ENCODE results near the gene ZNF385B. TPM values are rescaled to one million over a fixed set of nuclear protein-coding genes. Genes with fewer than 3 reads are reported as not detected.

Gene ZNF385B
- total RNA-seq, 1 donor from 2014 or later, result not detected

DNA sequence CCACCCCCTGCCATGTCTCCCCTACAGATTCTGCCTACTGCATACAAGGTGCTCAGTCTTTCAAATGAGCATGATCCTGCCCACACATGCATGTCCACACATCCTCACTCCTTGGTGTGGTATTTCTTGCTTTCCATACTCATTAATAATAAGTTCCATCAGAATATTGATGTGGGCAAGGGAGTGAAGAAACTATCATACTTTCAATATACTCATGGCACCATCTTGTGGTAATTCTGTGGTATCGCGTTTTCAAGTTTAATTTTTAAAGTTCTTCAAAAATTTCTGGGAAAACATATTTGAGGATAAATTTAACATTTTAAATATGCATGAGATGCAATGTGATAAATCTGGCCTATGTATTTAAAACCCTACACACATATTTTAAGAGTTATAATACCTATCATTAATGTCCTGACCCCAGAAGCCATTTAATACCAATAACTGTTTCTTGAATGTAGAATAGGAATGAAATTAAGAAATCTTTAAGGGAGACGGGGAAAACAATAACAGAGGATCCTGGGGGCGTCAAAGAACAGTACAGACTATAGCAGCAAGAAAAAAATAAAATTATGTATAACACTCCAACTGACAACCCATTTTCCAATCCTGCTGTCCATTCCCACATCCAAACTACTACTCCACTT, 110.1 kb downstream of the ZNF385B start:
- DNase-seq (ENCODE audit: extremely low read depth, low read depth, low spot score), result no peak

- no peak for DNase-seq (ENCODE audit: extremely low read depth, low read depth, low spot score)
These were observed 112.2 kb downstream of the ZNF385B start for GRCh38 chr2:179749210-179749609.

DNA sequence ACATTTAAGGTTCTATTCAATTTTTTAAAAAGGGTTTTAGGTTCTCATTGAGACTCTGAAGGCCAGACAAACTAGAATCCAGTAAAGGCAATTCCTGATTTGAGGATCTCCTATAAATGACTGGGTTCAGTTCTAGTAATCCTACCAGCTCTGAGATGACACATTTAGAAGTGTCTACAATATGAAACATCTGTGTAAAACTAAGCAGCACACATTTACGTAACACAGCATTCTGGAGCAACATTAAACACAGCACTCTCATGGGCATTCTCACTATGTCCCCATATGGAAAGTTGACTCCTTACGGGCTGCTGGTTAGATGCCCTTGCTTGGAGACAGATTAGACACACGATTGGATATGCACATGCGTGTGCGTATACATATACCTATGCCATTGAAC, 114.4 kb downstream of the ZNF385B start:
- no peak for DNase-seq (ENCODE audit: extremely low read depth, low read depth, low spot score)

GRCh38 chr2:179745635-179746256, 115.7 kb downstream of the ZNF385B start:
- DNase-seq (ENCODE audit: extremely low read depth, low read depth, low spot score), result no peak

DNA sequence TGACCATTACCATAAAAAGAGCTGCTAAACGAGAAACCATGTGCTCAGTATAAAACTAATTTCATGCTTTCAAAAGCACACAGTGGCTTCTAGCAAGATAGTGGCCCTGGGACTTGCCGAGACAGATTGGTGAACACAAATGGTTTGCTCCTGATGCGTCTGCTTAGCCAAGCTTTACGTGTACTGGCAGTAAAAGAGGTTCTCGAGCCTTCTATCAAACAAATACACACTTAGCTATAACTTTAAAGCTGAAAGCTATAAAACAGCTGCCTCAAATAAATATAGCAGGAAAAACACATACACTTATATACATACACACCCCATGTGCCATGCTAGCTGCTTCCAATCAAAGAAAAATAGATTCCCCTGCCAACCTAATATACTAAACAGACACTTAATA, 117.0 kb downstream of the ZNF385B start:
- no peak for DNase-seq (ENCODE audit: extremely low read depth, low read depth, low spot score)

DNA sequence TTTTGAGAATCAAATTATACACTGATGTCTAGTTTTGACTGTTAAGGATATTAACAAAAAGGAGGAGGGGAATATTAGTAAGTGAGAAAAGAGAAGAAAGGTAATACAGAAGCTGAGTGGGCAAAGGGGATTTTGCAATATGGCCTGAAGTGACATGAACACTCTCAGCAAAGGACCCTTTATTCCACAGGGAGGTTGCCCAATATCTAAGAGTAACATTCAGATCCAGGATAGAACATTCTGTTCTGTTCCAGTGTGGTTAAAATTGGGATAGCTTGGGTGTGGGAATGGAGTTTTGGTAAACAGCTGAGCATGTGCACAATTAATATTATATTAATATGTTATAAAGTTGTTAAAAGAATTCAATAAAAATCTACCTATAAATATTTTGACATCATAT, 120.1 kb downstream of the ZNF385B start:
- DNase-seq (ENCODE audit: extremely low read depth, low read depth, low spot score), result no peak

GRCh38 chr2:179729966-179730365, 131.4 kb downstream of the ZNF385B start:
- no peak for DNase-seq (ENCODE audit: extremely low read depth, low read depth, low spot score)

DNA sequence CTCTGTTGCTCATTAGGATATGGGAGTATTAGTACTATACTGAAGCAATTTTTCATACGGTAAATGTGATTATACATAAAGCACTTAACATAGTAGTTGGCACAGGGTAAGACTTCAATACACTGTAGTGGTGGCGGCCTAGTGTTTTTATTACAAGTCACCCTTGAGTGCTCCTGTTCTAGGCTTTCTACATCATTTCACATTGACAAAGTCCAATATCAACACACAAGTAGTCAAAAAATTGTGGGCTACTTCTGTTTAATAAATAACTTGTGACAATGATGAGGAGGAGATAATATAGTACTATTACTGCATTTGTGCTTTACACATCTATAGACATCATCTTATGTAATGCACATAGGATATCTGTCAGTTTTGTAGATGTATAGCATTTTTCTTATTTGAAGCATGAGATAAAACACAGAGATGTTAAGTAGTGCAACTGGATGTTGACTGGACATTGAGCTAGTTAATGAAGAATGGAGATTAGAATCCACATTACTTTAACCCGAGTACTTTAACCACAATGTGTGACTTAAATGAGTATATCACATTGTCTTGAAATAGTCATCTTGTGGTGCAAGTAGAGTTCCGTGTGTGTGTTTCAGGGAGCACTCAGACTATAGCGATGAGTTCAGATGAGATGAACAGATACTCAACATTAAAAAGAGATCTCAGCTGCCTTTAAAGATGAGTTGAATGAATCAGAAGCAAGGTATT, 134.8 kb downstream of the ZNF385B start:
- no peak for DNase-seq (ENCODE audit: extremely low read depth, low read depth, low spot score)

GRCh38 chr2:179724403-179724802, 137.0 kb downstream of the ZNF385B start:
- DNase-seq (ENCODE audit: extremely low read depth, low read depth, low spot score), result no peak

GRCh38 chr2:179720173-179720772, 141.1 kb downstream of the ZNF385B start:
- DNase-seq (ENCODE audit: extremely low read depth, low read depth, low spot score), result no peak

- no peak for DNase-seq (ENCODE audit: extremely low read depth, low read depth, low spot score)
These were observed 145.5 kb downstream of the ZNF385B start for GRCh38 chr2:179715871-179716270.

GRCh38 chr2:179715196-179715595, 146.2 kb downstream of the ZNF385B start:
- DNase-seq (ENCODE audit: extremely low read depth, low read depth, low spot score), result no peak

DNA sequence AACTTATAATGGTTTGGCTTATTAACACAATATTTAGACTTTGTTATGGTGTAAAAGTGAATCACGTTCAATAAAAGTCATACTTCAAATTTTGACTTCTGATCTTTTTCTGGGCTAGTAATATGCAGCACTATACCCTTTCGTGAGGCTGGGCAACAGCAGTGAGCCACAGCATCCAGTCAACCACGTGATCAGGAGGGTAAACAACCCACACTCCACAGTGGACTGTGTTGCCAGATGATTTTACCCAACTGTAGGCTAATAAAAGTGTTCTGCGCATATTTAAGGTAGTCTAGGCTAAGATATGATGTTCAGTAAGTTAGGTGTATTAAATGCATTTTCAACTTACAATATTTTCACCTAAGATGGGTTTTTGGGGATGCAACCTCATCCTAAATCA, 148.6 kb downstream of the ZNF385B start:
- no peak for DNase-seq (ENCODE audit: extremely low read depth, low read depth, low spot score)

DNA sequence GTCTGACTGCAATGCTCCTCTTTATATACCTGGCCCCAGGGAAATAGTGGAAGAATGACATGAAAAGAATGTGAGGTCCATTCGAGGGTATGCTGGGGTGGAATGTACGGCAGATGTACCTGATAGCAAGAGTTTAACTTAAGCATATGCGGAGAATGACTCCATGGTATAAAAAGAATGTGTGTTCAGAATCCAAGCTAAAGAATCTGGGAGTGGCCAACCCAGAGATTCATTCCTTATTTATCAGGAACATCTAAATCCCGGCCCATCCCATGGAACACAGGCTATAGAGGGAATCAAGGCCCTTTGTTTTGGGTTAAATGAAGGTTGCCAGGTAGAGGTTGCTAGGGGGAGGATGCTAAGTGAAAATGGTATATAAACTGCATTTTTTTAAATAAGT, 150.0 kb downstream of the ZNF385B start:
- no peak for DNase-seq (ENCODE audit: extremely low read depth, low read depth, low spot score)

GRCh38 chr2:179703702-179704101, 157.7 kb downstream of the ZNF385B start:
- DNase-seq (ENCODE audit: extremely low read depth, low read depth, low spot score), result no peak

DNA sequence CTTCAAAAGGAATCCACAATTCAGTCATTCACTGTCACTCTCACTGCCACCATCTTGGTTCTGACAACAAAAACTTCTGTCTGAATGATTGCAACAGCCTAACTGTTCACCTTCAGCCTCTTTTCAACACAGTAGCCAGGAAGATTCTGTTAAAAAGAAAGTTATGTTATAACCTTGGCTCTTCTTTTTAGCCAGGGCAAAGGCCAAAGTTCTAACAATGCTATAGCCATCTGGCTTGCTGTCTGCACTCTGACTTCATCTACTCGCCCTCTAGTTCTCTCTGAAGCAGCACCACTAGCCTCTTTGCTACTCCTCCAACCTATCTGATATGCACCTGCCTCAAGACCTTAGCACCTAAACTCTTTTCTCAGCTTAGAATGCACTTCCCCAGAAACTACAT, 158.5 kb downstream of the ZNF385B start:
- no peak for DNase-seq (ENCODE audit: extremely low read depth, low read depth, low spot score)

GRCh38 chr2:179701524-179702110, 159.8 kb downstream of the ZNF385B start:
- DNase-seq (ENCODE audit: extremely low read depth, low read depth, low spot score), result no peak

GRCh38 chr2:179695486-179695885, 165.9 kb downstream of the ZNF385B start:
- no peak for DNase-seq (ENCODE audit: extremely low read depth, low read depth, low spot score)

DNA sequence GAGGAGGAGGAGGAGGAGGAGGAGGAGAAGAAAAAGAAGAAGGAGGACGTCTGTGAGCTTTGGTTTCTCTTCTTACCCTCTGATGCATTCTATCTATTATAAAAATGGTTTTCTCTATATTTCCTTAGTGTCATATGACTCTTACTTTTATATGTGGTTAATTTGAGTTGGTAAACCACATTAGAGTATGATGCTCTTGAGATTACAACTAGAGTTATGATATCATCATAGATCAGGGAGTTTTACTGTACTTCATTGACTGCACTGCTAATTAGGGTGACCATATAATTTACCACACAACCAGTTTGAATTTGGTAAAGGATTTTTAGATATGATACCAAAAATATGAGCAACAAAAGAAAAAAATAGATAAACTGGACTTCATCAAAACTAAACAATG, 166.4 kb downstream of the ZNF385B start:
- no peak for DNase-seq (ENCODE audit: extremely low read depth, low read depth, low spot score)

- DNase-seq (ENCODE audit: extremely low read depth, low read depth, low spot score), result no peak
These were observed 168.8 kb downstream of the ZNF385B start for GRCh38 chr2:179692610-179693009.

DNA sequence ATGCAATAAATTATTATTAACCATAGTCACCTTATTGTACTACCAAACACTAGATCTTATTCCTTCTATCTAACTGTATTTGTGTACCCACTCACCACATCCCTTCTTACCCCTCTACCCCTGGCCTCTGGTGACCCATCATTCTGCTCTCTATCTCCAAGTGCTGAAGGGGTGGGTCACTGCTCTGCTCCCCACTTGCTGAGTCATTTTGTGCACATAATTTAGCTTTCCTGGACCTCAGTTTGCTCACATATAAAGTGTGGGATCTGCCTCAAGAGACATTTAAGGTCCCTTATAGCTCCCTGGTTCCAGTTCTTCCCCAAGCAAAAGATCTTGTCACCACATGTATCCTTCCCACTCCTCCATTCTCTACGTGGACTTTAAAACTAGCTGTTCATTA, 169.4 kb downstream of the ZNF385B start:
- no peak for DNase-seq (ENCODE audit: extremely low read depth, low read depth, low spot score)

Data from glomerular endothelial cell (primary cell).